ENCODE data around the gene NOTCH2.
"Not testable (repeated sequence)": the region's sequence is repeated elsewhere in the genome, so short reads cannot be mapped to it uniquely, and the experiment has no call there.

The NOTCH2 gene

DNA sequence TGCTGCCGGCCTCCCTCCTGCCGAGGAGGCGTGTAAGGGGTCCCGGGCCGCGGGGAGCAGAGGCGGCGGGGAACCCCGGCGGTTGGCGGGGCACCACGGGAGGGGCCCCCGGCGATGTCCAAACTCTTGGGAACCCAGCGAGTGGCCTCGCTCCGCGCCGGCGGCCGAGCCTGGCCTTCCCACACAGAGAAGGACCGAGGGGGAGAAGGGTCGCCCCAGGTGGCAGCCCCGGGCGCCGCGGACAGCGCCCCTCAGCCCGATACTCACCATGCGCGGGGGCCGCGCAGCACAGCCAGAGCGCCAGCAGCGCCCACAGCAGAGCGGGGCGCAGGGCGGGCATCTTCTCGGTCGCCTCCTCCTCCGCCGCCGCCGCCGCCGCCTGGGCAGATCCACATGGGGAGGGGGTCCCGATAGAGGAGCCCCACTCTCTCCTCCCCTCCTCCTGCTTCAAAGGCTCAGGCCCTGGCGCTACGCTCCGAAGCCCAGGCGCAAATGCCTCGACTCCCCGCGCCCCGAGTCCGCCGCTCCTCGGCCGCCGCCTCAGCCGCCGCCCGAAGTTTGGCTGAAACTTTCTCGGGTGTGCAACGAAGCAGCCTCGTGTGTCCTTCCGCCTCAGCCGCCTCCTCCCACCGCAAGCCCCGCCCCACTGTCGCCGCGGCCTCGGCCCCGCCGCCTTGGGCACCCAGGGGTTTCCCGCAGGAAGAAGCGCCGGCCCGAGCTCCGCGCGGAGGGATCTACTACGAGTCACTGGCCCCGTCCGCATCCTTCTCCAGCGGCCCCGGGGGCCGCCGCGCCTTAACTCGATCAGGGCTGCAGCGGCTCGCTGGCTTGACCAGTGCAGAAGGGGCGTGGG, at the start of gene NOTCH2:
TSS of gene NOTCH2 (minus strand) at position 596 of the 853 bp plus-strand sequence. CDS start at position 340, 256 bp downstream.
- DNase-seq = not testable (repeated sequence)

DNA sequence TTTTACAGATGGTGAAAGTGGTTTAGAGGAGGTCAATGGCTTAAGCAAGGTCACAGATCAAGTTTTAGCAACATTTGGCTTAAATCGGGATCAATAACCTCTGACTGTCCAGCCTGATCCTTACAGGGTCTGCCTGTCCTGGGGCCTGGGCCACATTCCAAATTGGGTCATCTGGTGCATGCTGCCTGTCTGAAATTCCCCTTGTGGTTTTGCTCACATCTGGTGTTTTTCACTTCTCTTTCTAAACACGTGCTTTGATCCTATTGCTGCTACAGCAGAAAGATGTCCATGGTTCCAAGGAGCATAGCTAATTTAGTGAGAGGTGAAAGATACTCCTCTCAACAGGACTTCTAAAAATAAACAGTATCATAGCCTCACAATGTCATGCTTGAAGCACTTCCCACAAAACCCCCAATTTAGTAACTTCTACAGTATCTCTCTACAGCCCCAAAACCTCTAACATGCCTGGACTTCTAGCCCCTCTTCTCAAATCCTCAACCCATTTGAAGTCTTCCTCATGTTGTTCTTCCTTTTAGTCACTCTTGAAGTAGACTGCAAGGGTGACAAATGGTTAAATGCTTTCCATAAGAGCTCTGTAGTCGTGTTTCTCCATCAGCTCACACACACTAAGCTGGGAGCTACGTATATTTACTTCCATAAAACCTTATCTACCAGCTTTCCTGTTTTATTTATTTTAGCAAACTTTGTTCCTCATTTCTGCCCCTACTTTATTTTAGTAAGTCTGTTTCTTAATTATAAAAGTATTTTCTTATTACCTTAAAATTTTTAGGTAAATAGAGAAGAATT, 48.1 kb upstream of the NOTCH2 start:
- not testable (repeated sequence) for DNase-seq

DNA sequence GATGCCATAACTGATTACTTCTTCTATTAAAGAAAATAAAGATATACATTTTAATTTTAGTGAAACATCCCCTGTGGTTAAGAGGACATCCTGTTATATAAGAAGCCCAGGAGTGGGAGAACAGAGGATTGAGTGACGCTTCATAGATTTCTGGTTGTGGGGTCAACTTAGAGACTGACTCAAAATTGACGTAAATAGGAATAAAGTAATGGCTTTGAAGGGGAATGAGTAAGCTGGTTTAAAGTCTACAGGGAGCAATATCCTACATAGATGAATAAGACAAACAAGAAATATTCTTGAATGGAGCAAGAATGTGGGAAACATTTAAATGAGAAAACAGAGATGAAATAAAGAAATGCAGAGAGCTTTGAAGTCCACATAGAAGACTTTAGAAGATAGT, 46.6 kb upstream of the NOTCH2 start:
- not testable (repeated sequence) for DNase-seq

DNA sequence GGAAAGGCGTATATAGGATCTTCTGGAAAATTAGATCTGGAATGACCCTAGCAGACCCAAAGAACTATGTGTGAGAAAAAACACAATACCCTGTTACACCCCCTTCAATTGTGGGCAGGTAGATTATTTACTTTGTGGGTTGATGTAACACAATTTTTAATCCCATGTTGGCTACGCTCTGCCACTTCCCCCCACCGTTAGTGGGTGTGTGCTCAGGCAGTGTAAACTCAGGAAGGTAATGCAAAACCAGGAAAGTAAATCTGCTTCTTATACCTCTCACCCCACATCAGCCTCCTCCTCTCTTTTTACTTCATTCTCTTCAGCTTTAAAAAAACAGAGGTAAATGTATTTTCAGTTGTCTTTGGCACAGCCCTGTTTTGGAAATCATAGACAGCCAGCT, 43.7 kb upstream of the NOTCH2 start:
- DNase-seq = not testable (repeated sequence)

DNA sequence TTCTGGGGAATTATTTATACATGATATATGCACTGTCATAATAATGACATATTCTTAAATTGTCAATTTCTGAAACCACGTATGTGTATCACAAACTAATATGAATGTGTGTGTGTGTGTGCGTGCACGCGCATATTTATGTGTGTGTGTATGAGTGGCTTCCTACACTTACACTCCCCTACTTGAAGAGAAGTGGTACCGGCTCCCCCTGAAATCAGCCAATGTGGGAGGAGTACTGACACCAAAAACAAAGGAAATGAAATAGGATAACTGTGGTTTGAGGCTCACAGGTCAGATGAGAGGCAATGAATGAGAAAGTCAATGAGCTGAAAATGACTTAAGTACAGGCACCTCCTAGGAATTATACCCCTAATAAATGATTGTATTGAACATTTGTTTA, 42.8 kb upstream of the NOTCH2 start:
- DNase-seq = not testable (repeated sequence)

DNA sequence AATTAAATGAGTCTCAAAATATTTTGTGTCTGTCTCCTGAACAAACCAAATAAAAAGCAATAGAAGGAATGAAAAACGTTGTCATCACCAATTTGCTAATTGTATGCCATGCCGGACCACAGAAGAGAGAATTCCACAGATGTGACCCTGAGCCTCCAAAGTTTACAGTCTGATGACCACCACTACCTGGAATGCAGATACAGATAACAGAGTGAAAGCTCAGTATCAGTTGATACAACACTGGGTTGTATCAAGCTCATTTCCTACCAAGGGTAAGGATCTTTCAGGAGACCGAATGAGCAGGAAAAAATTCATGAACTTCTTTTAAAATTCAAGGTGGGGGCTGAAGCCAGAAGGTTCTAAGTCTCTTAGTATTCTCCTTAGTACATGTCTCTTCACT, 42.3 kb upstream of the NOTCH2 start:
- DNase-seq = not testable (repeated sequence)

DNA sequence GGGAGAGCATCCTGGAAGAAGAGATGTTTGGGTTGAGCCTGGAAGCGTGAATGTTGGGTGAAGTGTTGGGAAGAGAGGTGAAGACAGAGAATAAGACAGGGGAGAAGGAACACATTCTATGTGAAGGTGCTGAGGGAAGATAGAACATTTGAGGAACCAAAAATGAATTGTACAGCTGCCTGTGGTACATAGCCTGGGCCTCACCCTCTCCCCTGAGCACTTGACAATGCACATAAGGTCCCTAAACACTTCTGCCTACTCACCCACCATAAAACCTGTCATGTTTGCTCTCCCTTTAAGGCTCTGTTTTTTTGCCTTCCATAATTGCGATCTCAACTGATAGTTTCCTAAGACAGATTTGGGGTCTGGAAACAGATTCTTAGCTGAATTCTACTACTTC, 41.5 kb upstream of the NOTCH2 start:
- DNase-seq = not testable (repeated sequence)

DNA sequence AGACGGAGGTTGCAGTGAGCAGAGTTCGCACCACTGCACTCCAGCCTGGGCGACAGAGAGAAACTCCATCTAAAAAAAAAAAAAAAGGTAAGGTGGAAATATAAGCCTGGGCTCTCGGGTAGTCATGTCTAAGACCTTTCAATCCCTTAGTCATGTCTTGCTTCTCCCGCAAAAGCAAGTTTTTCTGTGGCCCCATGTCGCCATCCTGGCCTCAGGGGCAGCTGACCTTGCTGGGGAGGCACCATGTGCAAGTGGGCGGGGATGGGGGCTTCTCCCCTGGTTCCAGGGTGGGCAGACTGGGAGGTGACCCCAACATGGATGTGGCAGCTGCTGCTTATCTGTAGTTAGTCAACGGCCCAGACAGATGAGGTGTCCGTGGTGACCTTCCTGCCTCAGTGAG, 40.2 kb upstream of the NOTCH2 start:
- not testable (repeated sequence) for DNase-seq

DNA sequence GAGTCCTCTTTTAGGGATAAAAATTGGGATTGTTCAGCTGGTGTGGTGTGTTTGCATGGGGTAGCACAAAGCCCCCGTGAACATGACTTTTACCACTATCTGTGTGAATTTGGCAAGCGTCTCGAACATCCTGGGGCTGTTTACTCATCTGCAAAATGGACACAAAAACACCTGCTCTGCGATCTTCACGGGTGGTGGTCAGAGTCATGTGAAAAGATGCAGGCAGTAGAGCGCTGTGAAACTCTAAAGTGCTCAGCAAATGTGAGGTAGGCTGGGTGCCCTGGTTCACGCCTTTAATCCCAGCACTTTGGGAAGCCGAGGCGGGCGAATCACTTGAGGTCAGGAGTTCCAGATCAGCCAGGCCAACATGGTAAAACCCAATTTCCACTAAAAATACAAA, 39.7 kb upstream of the NOTCH2 start:
- not testable (repeated sequence) for DNase-seq

DNA sequence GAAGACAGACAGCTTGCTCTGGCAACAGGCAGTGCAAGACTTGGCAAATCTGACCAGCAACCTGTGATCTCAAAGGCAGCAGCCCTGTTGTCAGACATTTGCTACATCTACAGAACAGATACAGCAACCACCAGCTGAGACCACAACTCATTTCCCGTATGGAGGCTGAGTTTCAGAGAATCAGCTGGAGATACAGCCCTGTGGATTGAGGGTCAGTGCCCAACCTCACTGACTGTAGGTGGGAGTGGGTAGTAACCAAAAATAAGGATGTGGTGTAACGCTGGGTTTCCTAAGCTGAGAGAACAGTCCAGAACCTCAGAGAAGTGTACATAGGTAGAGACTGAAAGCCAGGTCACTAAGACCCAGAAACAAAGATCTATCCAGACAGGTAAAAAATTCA, 35.8 kb upstream of the NOTCH2 start:
- not testable (repeated sequence) for DNase-seq

DNA sequence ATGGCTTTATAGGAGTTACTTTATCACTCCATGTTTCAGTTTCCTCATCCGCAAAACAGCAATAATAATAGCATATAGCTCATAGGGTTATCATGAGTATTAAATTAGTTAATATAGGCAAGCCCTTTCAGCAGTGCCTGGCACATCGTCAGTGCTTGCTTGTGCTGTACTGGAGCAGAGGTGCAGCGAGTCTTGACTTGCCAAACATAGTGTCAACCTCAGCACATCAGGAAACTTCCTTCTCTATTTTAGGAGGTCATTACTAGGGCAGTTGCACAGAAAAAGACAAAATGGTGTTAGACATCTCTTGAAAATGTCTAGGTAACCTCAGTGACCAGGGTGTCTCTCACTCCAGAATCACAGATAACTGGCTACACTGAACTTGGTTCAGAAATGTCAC, 34.3 kb upstream of the NOTCH2 start:
- DNase-seq = not testable (repeated sequence)

DNA sequence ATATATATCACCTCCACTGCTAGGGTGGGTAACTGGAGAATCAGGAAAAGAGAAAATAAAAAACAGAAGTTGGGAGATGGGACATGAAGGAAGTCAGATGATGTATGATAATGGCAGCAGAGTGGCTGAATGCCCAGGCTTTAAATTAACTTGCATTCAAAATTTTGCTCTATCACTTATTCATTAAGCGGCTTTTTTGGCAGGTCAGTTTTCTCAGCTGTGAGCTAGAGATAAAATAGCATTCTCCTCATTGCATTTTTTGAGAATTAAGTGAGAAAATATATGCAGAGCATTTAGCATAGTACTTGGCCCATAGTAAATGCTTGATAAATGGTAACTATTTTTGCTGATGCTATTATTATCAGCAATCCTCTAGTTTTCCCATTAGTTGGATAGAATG, 32.1 kb upstream of the NOTCH2 start:
- DNase-seq = not testable (repeated sequence)

DNA sequence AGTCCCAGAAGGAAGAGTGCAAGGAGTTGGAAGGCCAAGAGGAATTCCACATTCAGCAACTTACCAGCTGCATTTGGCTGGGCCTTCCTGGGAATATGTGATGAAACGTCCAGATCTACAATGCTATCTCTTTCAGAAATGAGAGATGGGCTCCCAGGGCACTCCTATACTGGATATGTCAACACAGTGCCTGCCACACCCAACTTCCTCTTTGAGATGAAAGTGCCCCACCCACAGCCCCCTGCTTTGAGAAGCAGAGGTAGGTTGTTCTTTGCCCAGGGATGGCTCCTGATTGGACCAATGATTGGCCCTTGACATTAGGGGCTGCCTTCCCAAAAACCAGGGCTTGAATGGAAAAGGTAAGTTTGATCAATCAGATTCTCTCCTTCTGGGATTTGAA, 31.1 kb upstream of the NOTCH2 start:
- DNase-seq = not testable (repeated sequence)

DNA sequence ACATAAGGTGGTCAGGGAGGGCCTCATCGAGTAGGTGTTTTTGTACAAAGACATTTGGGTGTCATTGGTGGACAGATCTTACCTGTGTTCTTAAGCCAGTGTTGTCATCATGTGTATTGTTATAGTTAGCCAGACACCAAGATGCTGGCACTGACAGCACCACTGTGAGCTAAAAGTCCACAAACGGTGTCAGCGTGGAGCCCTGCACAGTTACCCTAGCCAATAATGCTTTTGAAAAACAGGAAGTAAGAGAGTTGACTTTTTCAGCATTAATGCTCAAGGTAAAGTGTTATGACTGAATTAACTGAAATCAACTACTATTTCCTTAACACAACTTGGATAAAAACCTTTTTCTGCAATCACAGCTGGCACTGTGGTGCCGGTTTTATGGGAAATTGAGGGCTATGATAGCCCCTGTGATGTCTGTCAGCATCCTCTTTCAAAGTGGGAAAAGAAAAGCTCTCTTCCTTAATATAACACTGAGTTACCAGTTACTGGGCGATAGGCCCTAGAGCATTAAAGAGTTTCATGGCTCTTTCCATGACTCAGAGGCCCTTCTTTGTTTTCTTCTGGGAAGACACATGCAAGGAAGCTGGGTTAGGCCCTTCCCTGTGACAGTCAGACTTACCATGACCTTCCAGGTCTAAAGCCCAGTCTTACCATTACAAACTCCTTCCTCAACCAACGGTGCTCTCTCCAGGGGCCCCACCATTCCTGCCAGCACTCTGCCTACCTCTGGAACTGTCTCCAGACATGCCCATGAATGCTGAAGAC, 29.7 kb upstream of the NOTCH2 start:
- not testable (repeated sequence) for DNase-seq

DNA sequence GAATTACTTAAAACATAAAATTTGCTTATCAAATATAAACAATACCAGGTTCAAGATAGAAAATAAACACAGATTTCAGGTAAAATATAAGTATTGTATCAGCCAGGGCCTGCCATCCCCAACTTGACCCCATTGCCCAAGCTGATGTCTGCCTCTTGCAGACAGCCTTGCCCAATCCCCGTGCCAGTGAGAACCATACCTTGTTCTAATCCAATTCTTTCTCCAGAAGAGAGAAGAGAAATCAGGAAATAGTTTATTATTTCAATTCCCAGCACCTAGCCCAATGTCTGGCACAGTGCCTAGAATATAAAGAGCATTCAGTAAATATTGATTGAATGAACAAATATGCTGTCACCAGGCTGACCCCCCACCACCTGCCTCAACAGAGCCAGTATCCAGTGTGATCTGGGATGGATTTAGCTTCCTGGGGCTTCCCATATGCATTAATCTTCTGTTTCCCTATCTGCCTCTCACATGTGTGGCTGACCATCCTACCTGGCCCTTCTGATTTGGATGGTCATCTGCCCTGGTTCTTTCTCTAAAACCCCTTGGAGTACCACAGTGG, 27.6 kb upstream of the NOTCH2 start:
- DNase-seq = not testable (repeated sequence)

DNA sequence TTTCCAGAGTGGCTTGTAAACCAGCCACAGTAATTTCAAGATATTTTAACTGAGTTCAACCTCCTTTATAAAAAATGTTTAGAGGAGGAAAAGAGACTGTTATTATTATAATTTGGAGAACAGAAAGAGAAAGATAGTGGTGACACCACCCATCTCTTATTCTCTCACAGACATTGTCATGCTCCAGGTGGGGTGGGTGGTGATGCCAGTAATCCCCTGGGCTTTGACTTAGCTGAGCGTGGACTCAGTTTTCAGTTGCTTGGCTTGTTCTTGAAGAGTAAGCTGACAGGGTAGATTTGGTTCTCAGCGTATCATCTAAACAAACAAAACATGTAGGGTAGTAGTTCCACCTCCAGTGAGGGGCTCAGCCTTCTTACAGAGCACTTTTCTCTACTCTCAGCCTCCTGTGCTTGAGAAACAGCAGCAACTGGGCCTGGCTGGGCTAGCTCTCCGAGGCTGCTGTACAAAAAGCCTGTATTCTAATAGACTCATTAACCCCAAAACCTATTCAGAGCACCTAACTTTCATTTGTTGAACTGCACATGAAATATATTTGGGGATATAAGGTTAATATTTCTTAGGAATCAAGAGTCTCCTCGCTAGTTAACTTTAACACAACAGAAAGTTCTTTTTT, 24.2 kb upstream of the NOTCH2 start:
- not testable (repeated sequence) for DNase-seq

DNA sequence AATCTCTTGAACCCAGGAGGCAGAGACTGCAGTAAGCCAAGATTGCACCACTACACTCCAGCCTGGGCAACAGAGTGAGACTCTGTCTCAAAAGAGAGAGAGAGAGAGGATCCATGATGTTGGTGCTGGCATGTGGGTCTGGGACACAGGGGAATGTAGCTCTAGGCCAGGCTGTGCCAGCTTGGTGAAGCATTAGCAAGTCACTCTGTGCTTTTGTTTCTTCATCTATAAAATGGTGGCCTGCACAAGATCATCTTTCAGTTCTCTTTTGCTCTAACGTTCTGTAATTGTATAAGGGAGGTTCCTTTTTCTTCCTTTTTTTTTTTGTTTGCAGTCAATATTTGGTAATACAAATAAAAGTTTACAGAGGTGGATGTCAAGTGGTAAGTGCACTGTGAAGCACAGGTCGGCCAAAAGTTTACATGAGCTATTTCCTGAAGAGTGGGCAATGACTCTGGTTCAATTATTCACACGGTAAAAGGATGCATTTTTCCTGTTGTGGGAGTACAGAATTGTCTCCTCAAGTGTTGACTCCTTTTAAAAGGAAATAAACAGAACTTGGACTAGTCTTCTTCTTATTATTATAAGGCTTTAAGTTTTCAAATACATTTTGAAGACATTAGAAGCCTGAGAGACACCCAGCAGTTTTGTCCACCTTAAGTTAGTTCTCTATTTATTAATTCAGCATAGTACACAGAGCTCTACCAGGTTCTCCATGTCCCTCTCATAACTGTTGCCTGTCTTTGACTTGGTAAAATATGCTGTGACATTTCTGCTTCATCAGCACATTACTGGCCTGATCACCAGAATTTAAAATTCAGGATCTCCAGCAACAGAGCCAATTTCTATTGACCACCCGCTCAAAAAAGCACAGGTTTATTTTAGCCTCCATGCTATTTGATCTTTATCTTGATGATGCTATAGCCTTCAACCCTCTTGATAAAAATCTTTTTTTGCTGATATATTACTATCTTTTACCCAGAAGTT, 23.1 kb upstream of the NOTCH2 start:
- DNase-seq = not testable (repeated sequence)

DNA sequence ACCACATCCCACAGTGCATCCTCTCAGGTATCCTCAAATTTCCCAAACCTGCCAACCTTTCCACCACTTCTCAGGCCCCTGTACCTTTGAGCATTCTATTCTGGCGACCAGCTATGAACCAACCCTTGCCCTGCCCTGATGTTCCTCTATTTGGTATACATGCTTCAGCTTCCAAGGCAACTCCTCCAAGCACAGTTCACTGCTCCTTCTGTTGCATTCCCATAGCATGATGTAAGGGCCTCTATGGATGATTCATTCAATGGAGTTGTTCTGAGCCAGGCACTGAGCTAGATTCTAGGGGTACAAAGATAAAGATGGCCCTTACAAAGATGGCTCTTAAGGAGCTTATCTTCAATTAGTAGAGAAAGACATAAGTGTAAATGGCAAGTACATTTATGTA, 21.4 kb upstream of the NOTCH2 start:
- not testable (repeated sequence) for DNase-seq

DNA sequence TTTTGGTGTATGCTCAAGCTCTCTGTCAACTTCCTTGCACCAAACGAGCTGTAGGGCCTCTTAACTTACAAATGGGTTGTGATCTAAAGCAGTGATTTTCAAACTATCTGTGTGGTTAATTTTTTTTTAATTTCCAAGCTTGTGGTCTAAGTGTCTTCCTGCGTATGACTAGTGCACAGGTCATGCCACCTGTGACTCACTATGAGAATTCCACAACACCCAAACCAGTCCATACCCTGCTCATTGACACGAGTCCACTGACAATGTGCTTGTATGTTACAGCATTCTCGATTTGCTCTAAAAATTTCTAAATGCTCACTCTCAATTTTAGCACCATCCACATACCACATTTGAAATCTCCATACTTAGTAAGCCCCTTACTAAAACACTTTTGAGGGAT, 18.5 kb upstream of the NOTCH2 start:
- DNase-seq = not testable (repeated sequence)

DNA sequence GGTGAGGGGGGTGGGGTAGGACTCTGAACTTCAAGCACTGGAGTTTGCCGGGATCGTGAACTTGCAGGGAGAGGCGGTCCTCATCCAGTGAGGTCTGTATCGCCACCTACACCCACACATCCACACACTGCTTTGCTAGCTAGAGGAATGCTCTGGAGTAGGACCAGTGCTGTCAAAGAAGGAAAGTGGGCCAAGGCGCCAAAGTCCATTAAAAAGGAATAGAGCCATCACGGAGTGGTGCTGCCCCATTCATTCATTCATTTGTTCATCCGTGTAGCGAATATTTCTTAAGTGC, 405 bp upstream of the NOTCH2 start:
- not testable (repeated sequence) for DNase-seq

DNA sequence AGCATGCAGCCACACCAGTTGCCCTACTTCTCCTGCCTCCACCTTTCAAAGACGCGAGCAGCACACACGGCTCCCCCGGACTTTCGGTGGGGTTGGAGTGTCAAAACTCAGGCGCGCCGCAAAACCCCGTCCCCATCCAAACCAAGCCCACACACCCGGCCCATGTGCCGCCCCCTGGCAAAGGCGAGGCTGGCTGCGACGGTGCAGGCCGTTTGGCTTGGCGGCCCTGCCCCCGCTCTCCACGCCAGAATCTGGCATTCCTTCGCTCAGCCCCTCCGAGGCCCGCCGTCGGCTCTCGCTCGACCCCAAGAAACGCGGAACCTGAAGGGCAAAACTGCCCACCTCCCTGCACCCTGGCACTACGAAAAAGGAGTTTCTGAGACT, 787 bp downstream of the NOTCH2 start:
- DNase-seq = not testable (repeated sequence)

Data from GF-D8 (cell line).